Activated naive CD8-positive, alpha-beta T cell treated with anti-CD3 and anti-CD28 coated beads, Interleukin-2, amount 10 ng/mL, durations not matched to agents 7 days and 5 days (primary cell): ENCODE measurements around the gene MYBPH. TPM values are rescaled to one million over a fixed set of nuclear protein-coding genes. Genes with fewer than 3 reads are reported as not detected.

Experiments
- ATAC-seq: fragments of 150-1000 bp; cut with Tn5 transposase; one replicate; pipeline ENCODE4 v1.10.0; 2021; ENCODE audit warnings: low read depth, moderate library complexity
- POLR2A ChIA-PET: fragments of 350-600 bp; sonication (Branson Sonifier 250); formaldehyde crosslinking; loops from one replicate; lab custom pipeline; 2021; ENCODE audit warnings: antibody characterized with exemption; lab: Charles Lee
- DNase-seq: peaks from one replicate; pipeline ENCODE4 v3.0.0; 2021
- H3K27ac Mint-ChIP-seq: one replicate; pipeline ENCODE4 v1.8.0; 2022; ENCODE audit warnings: mild to moderate bottlenecking, mixed read lengths
- H3K27me3 Mint-ChIP-seq: one replicate; pipeline ENCODE4 v1.8.0; 2022; ENCODE audit warnings: mild to moderate bottlenecking, moderate library complexity, mixed read lengths
- H3K36me3 Mint-ChIP-seq: one replicate; pipeline ENCODE4 v1.8.0; 2021; ENCODE audit warnings: mild to moderate bottlenecking, mixed read lengths
- H3K4me1 Mint-ChIP-seq: one replicate; pipeline ENCODE4 v1.8.0; 2021; ENCODE audit warnings: mixed read lengths
- H3K4me3 Mint-ChIP-seq: one replicate; pipeline ENCODE4 v1.8.0; 2022; ENCODE audit warnings: mild to moderate bottlenecking, moderate library complexity, mixed read lengths
- H3K9me3 Mint-ChIP-seq: one replicate; pipeline ENCODE4 v1.8.0; 2021; ENCODE audit warnings: mixed read lengths
- total RNA-seq, 2 experiments: library from RNA; stranded (reverse); gene quantifications; one replicate each; pipeline ENCODE4 v1.2.3, GENCODE V29; 2021

The MYBPH gene
- total RNA-seq, 2 experiments from 2014 or later, result not detected

GRCh38 chr1:203163891-203164635, 11.6 kb downstream of the MYBPH start:
- H3K4me1 Mint-ChIP-seq, result peaks cover 2% of the 10 kb centered on the region
- H3K36me3 Mint-ChIP-seq, result no peaks in the 10 kb centered on the region
- H3K27ac Mint-ChIP-seq, result no peak overlapping the region
- no peak for ATAC-seq
- H3K9me3 Mint-ChIP-seq, result no peaks in the 10 kb centered on the region
- peaks cover 11% of the 10 kb centered on the region for H3K27me3 Mint-ChIP-seq
- H3K4me3 Mint-ChIP-seq, result no peak overlapping the region
- POLR2A ChIA-PET, result no interaction called here
- DNase-seq, result no peak

- POLR2A ChIA-PET, result no interaction called here
- peaks cover 26% of the 10 kb centered on the region for H3K27me3 Mint-ChIP-seq
- H3K4me3 Mint-ChIP-seq, result no peak overlapping the region
- no peak overlapping the region for H3K27ac Mint-ChIP-seq
- H3K4me1 Mint-ChIP-seq, result peaks cover 2% of the 10 kb centered on the region
- DNase-seq (no peak), ATAC-seq (no peak)
- no peaks in the 10 kb centered on the region for H3K36me3 Mint-ChIP-seq
- H3K9me3 Mint-ChIP-seq, result no peaks in the 10 kb centered on the region
These were observed 13.2 kb downstream of the MYBPH start for GRCh38 chr1:203162403-203162802.

- no peaks in the 10 kb centered on the region for H3K9me3 Mint-ChIP-seq
- no peak overlapping the region for H3K27ac Mint-ChIP-seq
- no peak for ATAC-seq
- peaks cover 26% of the 10 kb centered on the region for H3K27me3 Mint-ChIP-seq
- H3K36me3 Mint-ChIP-seq, result no peaks in the 10 kb centered on the region
- no peak overlapping the region for H3K4me3 Mint-ChIP-seq
- H3K4me1 Mint-ChIP-seq, result peaks cover 2% of the 10 kb centered on the region
- POLR2A ChIA-PET, result no interaction called here
- no peak for DNase-seq
These were observed 13.9 kb downstream of the MYBPH start for GRCh38 chr1:203161703-203162102.

- H3K4me3 Mint-ChIP-seq, result no peak overlapping the region
- POLR2A ChIA-PET, result no interaction called here
- H3K9me3 Mint-ChIP-seq, result no peaks in the 10 kb centered on the region
- no peaks in the 10 kb centered on the region for H3K4me1 Mint-ChIP-seq
- no peaks in the 10 kb centered on the region for H3K36me3 Mint-ChIP-seq
- H3K27me3 Mint-ChIP-seq, result peaks cover 26% of the 10 kb centered on the region
- DNase-seq, result no peak
- ATAC-seq, result no peak
- no peak overlapping the region for H3K27ac Mint-ChIP-seq
These were observed 14.5 kb downstream of the MYBPH start for GRCh38 chr1:203161175-203161574.

GRCh38 chr1:203159844-203160243, 15.8 kb downstream of the MYBPH start:
- no peak for ATAC-seq
- H3K4me3 Mint-ChIP-seq, result no peak overlapping the region
- POLR2A ChIA-PET, result no interaction called here
- H3K27ac Mint-ChIP-seq, result no peak overlapping the region
- no peak for DNase-seq
- no peaks in the 10 kb centered on the region for H3K36me3 Mint-ChIP-seq
- peaks cover 20% of the 10 kb centered on the region for H3K27me3 Mint-ChIP-seq
- H3K9me3 Mint-ChIP-seq, result no peaks in the 10 kb centered on the region
- no peaks in the 10 kb centered on the region for H3K4me1 Mint-ChIP-seq

GRCh38 chr1:203158960-203159665, 16.5 kb downstream of the MYBPH start:
- no peak for ATAC-seq
- no peaks in the 10 kb centered on the region for H3K9me3 Mint-ChIP-seq
- H3K27ac Mint-ChIP-seq, result no peak overlapping the region
- H3K36me3 Mint-ChIP-seq, result no peaks in the 10 kb centered on the region
- POLR2A ChIA-PET, result no interaction called here
- no peaks in the 10 kb centered on the region for H3K4me1 Mint-ChIP-seq
- no peak for DNase-seq
- peaks cover 20% of the 10 kb centered on the region for H3K27me3 Mint-ChIP-seq
- H3K4me3 Mint-ChIP-seq, result no peak overlapping the region

- Mint-ChIP-seq H3K27ac (no peak overlapping the region), H3K36me3 (no peaks in the 10 kb centered on the region), H3K4me3 (no peak overlapping the region), H3K4me1 (peaks cover 1% of the 10 kb centered on the region), H3K9me3 (no peaks in the 10 kb centered on the region), H3K27me3 (peaks cover 20% of the 10 kb centered on the region)
- DNase-seq, result no peak
- POLR2A ChIA-PET, result no interaction called here
- no peak for ATAC-seq
These were observed 17.2 kb downstream of the MYBPH start for GRCh38 chr1:203158423-203158822.

- no peaks in the 10 kb centered on the region for H3K36me3 Mint-ChIP-seq
These were observed 19.3 kb downstream of the MYBPH start for GRCh38 chr1:203156280-203156679.

GRCh38 chr1:203153989-203154821, 21.4 kb downstream of the MYBPH start:
- H3K27me3 Mint-ChIP-seq, result peaks cover 19% of the 10 kb centered on the region
- no peak for DNase-seq
- H3K36me3 Mint-ChIP-seq, result no peaks in the 10 kb centered on the region
- H3K27ac Mint-ChIP-seq, result no peak overlapping the region
- no peak overlapping the region for H3K4me3 Mint-ChIP-seq
- no peak for ATAC-seq
- peaks cover 1% of the 10 kb centered on the region for H3K4me1 Mint-ChIP-seq
- H3K9me3 Mint-ChIP-seq, result no peaks in the 10 kb centered on the region
- POLR2A ChIA-PET, result no interaction called here

More at GRCh38 chr1:203156280-203156679, 19.3 kb downstream of the MYBPH start:
- ATAC-seq (no peak), DNase-seq (no peak)
- Mint-ChIP-seq H3K9me3 (no peaks in the 10 kb centered on the region), H3K27ac (no peak overlapping the region), H3K4me1 (peaks cover 1% of the 10 kb centered on the region), H3K4me3 (no peak overlapping the region), H3K27me3 (peaks cover 18% of the 10 kb centered on the region)
- POLR2A ChIA-PET, result no interaction called here

GRCh38 chr1:203153051-203153988, 22.3 kb downstream of the MYBPH start:
- Mint-ChIP-seq H3K4me3 (no peak overlapping the region), H3K27ac (no peak overlapping the region), H3K27me3 (peaks cover 13% of the 10 kb centered on the region), H3K4me1 (peaks cover 1% of the 10 kb centered on the region), H3K9me3 (no peaks in the 10 kb centered on the region), H3K36me3 (no peaks in the 10 kb centered on the region)
- DNase-seq, result no peak
- POLR2A ChIA-PET, result no interaction called here
- ATAC-seq, result no peak

- POLR2A ChIA-PET, result no interaction called here
- Mint-ChIP-seq H3K27me3 (peaks cover 4% of the 10 kb centered on the region), H3K27ac (no peak overlapping the region), H3K4me3 (no peak overlapping the region), H3K36me3 (no peaks in the 10 kb centered on the region), H3K9me3 (no peaks in the 10 kb centered on the region), H3K4me1 (peaks cover 1% of the 10 kb centered on the region)
- DNase-seq, result no peak
- no peak for ATAC-seq
These were observed 23.2 kb downstream of the MYBPH start for GRCh38 chr1:203152158-203153034.
